GM18517 (cell line): ENCODE measurements around the gene GLG1.
"Not testable (repeated sequence)": the region's sequence is repeated elsewhere in the genome, so short reads cannot be mapped to it uniquely, and the experiment has no call there.

Source experiments
- ATAC-seq: cut with Tn5 transposase; IDR thresholded peaks from one replicate; pipeline ENCODE4 v1.9.1; 2021; ENCODE audit warnings: mild to moderate bottlenecking, moderate library complexity; ENCODE audit not compliant: unreplicated experiment

GLG1 gene

DNA sequence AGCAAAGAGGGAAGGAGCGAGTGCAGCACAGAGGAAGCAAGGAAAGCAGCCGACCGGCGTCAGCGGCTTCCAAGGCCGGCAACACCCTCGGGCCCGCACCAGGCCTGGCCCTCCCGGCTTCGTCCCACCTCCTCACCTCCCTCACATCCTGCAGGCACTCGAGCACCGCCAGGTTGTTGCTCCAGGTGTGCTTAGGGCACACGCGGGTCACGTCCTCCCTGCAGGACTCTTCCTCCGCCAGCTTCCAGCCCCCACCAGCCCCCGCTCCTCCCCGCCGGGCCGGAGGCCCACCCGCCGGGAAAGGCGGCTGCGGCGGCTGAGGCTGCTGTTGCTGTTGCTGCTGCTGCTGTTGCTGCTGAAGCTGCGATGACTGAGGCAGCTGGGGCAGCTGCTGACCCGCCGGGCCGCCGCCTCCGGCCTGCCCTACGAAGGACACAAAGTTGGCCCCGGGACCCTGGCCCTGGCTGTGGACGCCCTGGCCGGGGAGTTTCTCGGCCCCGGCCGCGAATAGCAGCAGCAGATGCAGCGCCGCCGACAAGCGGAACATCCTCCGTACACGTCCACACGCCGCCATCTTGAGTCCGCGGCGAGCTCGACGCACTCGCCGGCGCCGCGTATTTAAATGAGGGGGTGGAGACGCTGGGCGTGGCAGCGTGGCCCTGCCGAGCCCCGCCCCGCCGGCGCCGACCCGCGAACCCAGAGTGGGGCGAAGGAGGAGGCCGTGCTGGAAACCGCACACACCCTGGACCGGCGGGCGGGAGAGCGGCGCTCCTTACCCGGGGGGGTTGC, at the start of gene GLG1:
GLG1 (minus strand) TSS at position 594 of the 789 bp plus-strand sequence; CDS start at position 574, 20 bp downstream.
- peak; percentile 87 for ATAC-seq

DNA sequence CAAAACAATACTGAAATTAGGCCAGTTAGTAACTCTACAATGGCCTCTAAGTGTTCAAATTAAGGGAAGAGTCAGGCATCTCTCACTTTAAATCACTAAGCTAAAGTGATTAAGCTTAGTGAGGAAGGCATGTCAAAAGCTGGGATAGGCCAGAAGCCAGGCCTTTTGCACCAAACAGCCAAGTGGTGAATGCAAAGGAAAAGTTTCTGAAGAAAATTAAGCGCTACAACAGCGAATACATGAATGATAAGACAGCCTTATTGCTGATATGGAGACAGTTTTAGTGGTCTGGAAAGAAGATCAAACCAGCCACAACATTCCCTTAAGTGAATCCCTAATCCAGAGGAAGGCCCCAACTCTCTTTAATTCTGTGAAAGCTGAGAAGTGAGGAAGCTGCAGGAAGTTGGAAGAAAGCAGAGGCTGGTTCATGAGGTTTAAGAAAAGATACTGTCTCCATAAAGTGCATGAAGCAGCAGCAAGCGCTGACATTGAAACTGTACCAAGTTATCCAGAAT, 47.7 kb upstream of the GLG1 start:
- ATAC-seq = no peak

DNA sequence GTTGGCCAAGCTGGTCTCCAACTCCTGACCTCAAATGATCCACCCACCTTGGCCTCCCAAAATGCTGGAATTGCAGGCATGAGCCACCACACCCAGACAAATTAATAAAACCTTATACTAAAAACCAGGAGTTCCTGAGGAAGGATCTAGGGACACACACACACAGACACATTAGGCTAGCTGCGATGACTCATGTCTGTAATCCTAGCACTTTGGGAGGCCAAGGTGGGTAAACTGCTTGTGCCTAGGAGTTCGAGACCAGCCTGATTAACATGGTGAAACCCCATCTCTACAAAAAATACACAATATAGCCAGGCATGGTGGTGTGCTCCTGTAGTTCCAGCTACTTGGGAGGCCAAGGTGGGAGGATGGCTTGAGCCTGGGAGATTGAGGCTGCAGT, 46.0 kb upstream of the GLG1 start:
- ATAC-seq = not testable (repeated sequence)

DNA sequence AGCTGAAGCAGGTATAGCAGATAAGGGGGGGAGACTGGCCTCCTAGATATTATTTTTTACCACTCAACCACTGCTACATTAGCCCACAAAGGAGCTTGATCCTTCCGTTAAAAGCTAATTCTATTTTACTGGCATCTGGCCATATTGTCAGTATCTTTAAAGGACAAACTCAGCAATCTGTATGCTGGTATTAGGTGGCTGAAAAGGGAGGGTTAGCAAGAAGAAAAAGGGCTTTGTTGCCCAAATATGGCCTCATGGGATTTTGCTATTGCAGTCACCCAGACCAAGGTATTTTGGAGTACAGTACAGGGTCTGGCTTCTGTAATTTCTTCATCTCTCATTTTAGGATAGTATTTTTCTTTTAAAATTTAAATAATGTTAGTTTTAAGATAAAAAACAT, 45.3 kb upstream of the GLG1 start:
- no peak for ATAC-seq

DNA sequence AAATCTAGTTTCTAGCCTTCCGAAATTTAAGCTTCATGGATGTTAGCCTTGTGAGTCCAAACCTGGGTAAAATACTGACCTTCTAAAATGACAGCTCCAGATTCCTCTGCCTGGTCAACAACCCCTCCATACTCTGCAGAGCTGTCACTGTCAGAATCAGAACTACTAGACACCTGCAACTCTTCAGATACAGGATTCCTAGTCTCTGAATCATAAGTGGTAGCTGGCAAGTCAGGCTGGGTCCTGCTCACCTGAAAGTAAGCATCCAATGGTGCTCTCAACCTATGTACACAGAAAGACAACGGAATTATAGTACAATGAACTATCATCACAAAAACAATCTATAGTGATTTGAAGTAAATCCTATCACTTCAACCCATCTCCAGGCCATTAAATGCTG, 44.9 kb upstream of the GLG1 start:
- ATAC-seq = no peak

DNA sequence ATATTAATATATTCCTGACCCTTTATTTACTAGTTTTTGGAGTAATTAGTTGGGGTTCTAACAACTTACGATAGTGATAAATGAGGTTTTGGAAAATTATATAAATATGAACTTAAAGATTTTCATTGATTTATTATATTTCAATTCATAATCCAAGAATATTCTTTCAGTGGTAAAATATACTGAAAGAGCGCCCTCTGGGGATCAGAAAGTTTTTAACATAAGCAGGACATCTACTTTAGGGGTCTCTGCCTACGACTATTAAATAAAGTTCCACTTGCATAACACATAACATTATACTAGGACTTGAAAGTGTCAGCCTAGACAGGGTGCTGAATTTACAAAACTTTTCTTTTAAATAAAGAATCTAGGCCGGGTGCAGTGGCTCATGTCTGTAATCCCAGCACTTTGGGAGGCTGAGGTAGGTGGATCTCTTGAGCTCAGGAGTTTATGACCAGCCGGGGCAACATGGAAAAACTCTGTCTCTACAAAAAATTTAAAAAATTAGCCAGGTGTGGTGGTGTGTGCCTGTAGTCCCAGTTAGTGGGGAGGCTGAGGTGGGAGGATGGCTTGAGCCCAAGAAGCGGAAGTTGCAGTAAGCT, 44.2 kb upstream of the GLG1 start:
- no peak for ATAC-seq

DNA sequence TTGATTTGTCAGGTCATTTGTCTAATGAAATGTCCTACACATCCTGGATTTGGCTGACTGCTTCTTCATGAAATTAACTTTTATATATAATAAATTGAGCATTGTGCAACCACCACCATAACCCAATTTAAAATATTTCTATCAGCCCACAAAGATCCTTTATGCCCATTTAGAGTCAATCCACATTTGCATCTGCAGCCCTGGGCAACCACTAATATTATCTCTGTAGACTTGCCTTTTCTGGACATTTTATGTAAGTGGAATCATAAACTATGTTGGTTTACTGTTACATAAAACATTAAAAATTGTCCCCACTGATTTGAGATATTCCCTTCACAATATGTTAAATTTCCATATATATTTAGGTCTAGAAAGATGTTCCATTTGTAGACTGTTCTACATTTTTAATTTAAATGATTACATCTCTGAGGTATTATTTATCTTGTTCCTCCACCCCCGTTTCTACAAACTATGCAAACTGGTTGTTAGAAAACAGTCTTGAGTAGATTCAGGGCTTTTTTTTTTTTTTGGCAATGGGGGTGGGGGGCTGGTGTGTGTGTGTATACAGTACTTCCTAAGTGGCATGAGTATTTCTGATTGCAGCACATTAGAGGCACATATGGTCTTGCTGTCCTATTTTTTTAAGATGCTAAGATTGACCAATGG, 43.1 kb upstream of the GLG1 start:
- ATAC-seq = no peak

DNA sequence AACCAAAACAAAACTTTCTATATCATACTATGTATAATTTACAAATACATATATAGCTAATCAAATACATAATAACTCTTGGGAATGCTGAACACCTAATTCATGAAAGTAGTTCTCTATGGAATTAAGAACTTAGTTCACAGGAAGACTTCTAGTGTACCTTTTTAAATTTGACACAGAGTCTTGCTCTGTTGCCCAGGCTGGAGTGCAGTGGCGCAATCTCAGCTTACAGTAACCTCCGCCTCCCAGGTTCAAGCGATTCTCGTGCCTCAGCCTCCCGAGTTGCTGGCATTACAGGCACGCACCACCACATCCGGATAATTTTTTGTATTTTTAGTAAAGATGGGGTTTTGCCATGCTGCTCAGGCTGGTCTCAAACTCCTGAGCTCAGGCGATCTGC, 35.1 kb upstream of the GLG1 start:
- no peak for ATAC-seq

DNA sequence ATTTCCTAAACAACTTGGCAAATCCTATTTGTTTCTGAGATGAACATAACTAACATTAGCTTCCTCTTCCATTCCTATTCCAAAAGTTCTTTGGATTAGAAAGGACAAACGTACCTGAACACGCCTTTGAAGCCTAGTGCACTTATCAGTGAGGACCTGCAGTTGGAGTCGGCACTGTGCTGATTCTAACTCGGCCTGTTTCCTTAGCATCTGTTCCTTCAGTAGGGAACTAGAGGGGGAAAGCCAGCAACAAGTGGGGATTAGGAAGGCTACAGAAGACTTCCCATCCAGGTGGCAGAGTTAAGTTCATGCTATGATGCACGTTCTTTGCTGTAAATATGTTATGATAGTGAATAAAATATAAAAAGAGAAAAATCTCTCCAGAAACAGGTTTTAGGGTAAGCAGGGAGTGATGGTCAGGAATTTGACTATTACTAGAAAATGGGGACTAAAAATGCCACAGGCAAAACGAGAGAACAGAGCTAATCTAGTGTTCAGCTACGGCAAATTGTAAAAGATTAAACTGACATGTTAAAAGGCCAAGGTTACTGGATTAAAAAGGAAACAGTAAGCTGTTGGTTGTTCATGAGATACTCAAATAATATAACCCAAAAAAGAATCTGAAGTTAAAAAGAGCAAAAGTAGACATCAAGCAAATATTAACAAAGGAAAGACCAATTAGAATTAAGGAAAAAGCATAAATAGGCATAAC, 31.0 kb upstream of the GLG1 start:
- no peak for ATAC-seq

DNA sequence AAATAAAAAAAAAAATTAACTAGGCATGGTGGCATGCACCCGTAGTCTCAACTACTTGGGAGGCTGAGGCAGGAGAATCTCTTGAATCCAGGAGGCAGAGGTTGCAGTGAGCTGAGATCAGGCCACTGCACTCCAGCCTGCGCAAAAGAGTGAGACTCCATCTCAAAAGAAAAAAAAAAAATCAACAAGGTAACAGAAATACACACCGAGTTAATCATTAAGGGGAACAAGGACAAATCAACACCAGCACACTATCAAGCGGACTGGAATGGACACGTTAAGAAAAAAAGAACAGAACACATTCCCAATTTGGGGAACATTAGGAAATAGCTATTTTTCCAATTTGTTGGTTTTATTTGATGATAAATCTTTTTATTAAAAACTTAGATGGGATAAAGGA, 28.4 kb upstream of the GLG1 start:
- ATAC-seq = no peak

DNA sequence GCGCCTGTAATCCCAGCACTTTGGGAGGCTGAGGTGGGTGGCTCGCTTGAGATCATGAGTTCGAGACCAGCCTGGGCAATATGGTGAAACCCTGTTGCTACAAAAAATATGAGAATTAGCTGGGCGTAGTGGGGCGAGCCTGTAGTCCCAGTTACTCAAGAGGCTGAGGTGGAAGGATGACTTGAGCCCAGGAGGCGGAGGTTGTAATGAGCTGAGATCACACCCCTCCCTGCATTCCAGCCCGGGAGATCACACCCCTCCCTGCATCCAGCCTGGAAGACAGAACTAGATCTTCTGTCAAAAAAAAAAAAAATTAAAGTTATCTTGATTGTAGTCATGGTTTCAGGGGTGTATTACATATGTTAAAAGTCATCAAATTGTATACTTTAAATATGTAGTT, 26.8 kb upstream of the GLG1 start:
- no peak for ATAC-seq

DNA sequence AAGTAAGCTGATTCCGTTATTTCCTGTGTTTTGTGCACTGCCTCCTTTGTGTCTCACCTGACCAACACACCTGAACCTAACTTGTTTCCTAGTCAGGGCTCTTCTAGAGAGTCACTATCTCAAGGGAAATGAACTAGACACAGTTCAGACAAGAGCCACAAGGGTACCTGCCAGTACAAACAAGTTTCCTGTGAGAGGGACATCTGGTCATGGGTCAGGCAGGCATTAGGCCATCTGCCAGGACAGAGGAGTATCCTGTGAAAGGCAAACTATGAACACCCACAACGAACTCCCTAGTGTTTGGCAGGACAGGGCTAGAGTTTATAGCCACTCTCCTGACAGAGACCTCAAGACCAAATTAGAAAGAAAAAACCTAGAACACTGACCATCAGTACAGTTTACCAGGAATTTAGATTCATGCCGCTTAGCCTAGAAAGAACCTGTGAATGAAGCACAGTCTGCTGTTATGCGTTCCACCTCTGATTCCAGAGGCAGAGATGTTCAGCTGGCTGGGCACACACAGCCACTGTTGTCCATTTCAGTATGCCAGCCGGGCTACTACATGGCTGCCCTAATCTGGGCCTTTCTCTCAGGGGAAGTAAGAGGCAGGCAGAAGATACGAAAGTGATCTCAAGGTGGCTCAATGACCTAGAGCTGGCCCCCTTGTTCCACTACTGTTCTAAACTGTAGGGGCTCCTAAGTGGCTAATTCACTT, 20.7 kb upstream of the GLG1 start:
- ATAC-seq = no peak

DNA sequence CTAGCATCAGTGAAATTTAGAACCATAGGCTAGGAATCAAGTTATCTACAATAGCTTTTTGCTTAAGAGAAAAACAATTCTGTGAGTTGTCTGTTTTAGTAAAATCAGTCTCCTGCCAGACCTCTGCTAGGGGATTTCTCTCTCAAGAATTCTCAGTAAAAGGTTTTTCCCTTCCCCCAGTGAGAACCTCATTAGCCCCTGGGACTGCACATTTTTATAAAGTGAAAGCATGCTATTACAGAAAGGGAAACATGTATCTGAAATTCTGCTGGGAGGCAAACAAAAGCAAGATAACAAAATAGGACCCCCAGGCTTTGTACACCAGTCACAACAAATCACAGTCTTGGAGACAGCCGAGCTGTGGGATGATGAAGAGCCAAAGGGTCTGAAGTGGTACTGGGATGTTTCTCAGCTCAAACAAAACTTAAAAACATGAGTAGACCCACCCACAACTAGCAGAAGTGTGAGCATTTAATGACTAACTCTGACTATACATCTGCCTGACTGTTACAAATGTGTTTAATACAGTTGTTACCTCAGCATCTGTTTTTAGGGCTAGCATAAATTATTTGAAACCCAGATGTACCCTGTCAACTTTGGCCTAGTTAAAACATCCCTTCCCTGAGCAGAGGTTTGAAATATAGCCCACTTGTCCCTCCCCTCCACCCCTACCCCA, 20.0 kb upstream of the GLG1 start:
- ATAC-seq = no peak

DNA sequence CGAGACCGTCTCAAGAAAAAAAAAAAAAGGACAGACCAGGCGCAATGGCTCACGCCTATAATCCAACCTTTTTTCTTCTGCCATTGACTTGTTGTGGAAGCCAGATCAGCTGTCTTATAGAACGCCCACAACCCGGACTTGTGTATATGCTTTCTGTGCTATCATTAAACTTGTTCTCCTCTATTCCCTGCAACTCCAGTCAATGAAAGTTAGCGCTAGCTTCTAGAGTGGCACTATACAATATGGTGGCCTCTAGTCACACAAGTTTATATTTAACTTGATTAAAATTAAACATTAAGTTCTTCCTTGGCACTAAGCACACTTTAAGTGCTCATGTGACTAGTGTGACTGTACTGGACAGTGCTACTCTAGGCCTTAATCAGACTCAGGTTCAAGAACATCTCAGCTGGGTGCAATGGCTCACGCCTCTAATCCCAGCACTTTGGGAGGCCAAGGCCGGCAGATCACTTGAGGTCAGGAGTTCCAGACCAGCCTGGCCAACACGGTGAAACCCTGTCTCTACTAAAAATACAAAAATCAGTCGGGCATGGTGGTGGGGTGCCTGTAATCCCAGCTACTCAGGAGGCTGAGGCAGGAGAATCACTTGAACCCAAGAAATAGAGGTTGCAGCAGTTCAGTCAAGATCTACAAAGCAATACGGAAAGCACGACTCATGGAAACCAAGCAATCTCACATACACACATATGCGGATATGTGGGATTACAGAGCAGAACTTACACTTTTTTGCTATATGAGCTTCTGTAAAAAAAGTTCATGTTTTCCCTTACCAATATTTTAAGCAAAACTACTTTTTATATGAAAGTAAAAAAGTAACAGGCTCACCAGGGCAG, 18.8 kb upstream of the GLG1 start:
- no peak for ATAC-seq

DNA sequence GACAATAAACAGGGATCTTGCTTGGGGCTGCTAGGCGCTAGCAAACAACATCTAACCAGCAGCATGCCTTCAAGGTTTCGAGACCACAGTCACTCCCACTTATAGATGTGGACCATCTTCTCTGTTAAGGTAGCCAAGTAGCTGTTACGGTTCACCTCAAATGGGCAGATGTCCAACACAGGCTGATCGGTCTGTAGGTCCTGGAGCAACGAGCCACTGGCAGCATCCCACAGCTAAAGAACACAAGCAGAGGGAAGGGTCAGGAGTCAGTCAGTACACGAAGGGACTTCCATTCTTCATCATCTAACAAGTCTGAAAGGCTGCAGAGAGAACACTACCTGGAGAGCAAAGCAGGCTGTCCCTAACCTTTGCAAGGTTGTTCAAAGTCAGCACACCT, 16.9 kb upstream of the GLG1 start:
- no peak for ATAC-seq

DNA sequence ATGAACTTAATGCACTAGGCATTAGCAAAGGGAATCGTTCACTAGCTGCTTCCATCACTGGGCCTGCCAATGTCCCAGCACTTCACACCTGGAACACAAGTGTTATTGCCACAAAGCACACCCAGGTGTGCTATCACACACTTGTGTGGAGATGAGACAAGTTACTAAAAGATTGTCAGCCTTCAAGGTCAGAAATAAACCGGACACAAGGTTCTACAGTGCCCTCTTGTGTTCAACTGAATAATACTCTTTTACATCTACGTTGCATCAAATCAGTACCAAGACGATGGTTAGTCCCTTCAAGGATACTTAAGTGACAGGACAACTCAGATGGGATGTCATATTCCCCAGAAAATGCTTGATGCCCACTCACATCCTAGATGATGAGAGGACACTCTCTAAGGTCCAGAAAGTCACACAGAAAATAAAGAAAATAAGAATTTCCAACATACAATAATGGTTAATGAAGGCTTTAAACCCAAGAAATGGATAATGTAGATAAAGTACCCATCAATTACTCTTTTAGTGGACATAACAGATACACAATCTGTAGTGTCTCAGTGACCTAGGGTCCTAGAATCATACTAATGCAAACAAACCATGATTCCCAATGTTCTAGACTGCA, 16.4 kb upstream of the GLG1 start:
- no peak for ATAC-seq

DNA sequence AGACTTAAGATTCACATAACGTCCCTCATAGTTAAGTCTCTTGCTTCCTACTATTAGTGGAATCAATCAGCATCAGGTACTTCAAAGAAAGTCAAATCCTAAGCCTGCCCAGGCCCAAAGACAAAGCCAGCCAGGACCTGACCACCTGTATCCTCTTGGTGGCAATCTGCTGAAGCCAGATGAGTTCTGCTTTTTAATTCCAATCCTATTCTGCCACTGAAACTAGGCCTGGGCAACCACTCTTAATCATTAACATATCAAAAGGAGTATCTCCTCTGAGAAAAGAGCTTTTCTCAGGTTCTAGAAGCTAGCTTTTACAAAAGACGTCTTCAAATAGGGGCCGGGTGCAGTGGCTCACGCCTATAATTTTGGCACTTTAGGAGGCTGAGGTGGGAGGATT, 15.1 kb upstream of the GLG1 start:
- no peak for ATAC-seq

DNA sequence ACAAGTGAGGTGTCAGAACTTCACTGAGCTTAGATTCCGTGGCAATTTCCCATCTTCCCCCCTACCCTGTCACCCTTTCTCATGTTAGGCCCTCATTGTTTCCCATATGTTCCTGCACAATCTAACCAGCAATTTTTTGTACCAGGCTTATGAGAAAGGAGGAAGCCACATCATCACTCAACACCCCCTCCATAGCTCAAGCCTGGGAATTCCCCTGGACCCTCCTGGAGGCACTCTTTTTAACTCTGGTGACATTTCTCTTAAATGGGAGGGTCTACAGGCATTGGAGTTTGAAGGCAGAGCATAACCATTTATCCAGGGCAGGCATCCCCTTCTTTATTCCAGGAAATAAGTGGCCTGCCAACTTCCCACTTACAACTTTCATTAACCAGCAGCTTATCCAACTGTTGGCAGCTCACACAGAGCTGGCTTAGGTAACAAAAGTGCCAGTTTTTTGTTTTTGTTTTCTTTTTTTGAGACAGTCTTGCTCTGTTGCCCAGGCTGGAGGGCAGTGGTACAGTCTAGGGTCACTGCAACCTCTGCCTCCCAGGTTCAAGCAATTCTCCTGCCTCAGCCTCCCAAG, 10.4 kb upstream of the GLG1 start:
- no peak for ATAC-seq
